ENCODE results near the gene PCBP3.
"Not testable (repeated sequence)": the region's sequence is repeated elsewhere in the genome, so short reads cannot be mapped to it uniquely, and the experiment has no call there.

The PCBP3 gene

GRCh38 chr21:45838634-45839033, 195.1 kb downstream of the PCBP3 start:
- intact Hi-C loops (cut with DNase I), result no loop called here
- DNase-seq, result no peak

GRCh38 chr21:45839274-45839673, 195.7 kb downstream of the PCBP3 start:
- intact Hi-C loops (cut with DNase I), result no loop called here

GRCh38 chr21:45841033-45841432, 197.5 kb downstream of the PCBP3 start:
- no peak for DNase-seq
- intact Hi-C loops (cut with DNase I), result no loop called here

More at GRCh38 chr21:45839274-45839673, 195.7 kb downstream of the PCBP3 start:
- DNase-seq, result no peak

- DNase-seq, result no peak
- intact Hi-C loops (cut with DNase I), result no loop called here
Observed at GRCh38 chr21:45843426-45843825, 199.9 kb downstream of the PCBP3 start.

- intact Hi-C loops (cut with DNase I), result no loop called here
- DNase-seq, result peak in 6 of 42 donors; percentile 3 to 20 (median 8)
Observed at GRCh38 chr21:45844181-45844580, 200.7 kb downstream of the PCBP3 start.

GRCh38 chr21:45845063-45845769, 201.7 kb downstream of the PCBP3 start:
- intact Hi-C loops (cut with DNase I), result no loop called here
- DNase-seq, result peak in 3 of 42 donors; percentile 2 to 8 (median 4)

- DNase-seq, result peak in 4 of 42 donors; percentile 3 to 25 (median 12)
- intact Hi-C loops (cut with DNase I), result no loop called here
Observed at GRCh38 chr21:45845770-45846090, 202.2 kb downstream of the PCBP3 start.

- DNase-seq, result peak in 23 of 42 donors; percentile 9 to 53 (median 37)
- intact Hi-C loops (cut with DNase I), result no loop called here
Observed at GRCh38 chr21:45846373-45847160, 203.0 kb downstream of the PCBP3 start.

- DNase-seq, result peak in 5 of 42 donors; percentile 7 to 25 (median 11)
- intact Hi-C loops (cut with DNase I), result no loop called here
Observed at GRCh38 chr21:45847870-45848269, 204.3 kb downstream of the PCBP3 start.

GRCh38 chr21:45848331-45848730, 204.8 kb downstream of the PCBP3 start:
- no peak for DNase-seq
- intact Hi-C loops (cut with DNase I), result no loop called here

GRCh38 chr21:45848805-45849204, 205.3 kb downstream of the PCBP3 start:
- no peak for DNase-seq
- intact Hi-C loops (cut with DNase I), result no loop called here

- intact Hi-C loops (cut with DNase I), result no loop called here
- DNase-seq, result peak in 6 of 42 donors; percentile 4 to 23 (median 8)
Observed at GRCh38 chr21:45849651-45850050, 206.1 kb downstream of the PCBP3 start.

- DNase-seq, result peak in 4 of 42 donors; percentile 3 to 19 (median 12)
- intact Hi-C loops (cut with DNase I), result no loop called here
Observed at GRCh38 chr21:45850181-45850580, 206.7 kb downstream of the PCBP3 start.

- peak in 5 of 42 donors; percentile 1 to 25 (median 18) for DNase-seq
- intact Hi-C loops (cut with DNase I), result not testable (repeated sequence)
Observed at GRCh38 chr21:45852386-45852785, 208.9 kb downstream of the PCBP3 start.

- DNase-seq, result peak in 7 of 42 donors; percentile 9 to 33 (median 23)
- intact Hi-C loops (cut with DNase I), result no loop called here
Observed at GRCh38 chr21:45852886-45853400, 209.4 kb downstream of the PCBP3 start.

GRCh38 chr21:45853703-45854342, 210.3 kb downstream of the PCBP3 start:
- DNase-seq, result peak in 7 of 42 donors; percentile 5 to 30 (median 11)
- intact Hi-C loops (cut with DNase I), result no loop called here

- intact Hi-C loops (cut with DNase I), result no loop called here
- DNase-seq, result peak in 5 of 42 donors; percentile 2 to 28 (median 13)
Observed at GRCh38 chr21:45854690-45855247, 211.2 kb downstream of the PCBP3 start.

GRCh38 chr21:45855248-45855811, 211.8 kb downstream of the PCBP3 start:
- intact Hi-C loops (cut with DNase I), result no loop called here
- peak in 5 of 42 donors; percentile 7 to 27 (median 20) for DNase-seq

GRCh38 chr21:45856442-45856841, 212.9 kb downstream of the PCBP3 start:
- peak in 4 of 42 donors; percentile 5 to 21 (median 9) for DNase-seq
- intact Hi-C loops (cut with DNase I), result no loop called here

Measured in head of caudate nucleus (tissue), 42 donors.